DMS153 treated with DMSO at 0.1 percent for 48 hours (cell line): ENCODE results near the gene CDYL2.
"Not testable (repeated sequence)": the region's sequence is repeated elsewhere in the genome, so short reads cannot be mapped to it uniquely, and the experiment has no call there.

Experiments
- DNase-seq: peaks from one replicate; lab custom pipeline; 2025; ENCODE audit not compliant: unreplicated experiment; lab: John Stamatoyannopoulos, UW

CDYL2 gene

GRCh38 chr16:80746231-80746630 lies 58.2 kb downstream of the CDYL2 start:
- no peak for DNase-seq

DNA sequence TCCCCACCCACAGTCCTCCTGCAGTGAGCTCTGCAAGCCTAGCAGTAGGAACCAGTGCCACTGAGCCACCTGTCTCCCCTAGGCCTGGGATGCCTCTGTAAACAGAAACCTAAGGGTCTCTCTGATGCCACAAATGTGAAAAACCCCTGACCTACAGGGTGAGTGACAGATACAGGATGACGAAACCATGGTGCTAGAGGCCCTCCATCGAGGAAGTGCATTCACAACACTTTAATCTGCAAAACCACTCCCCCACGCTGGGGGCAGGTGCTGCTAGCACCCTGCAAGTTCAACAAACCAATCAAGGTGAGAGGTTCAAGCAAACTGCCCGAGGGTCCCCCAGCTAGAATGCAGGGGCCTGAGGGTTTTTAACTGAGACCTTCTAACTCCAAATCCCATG lies 59.5 kb downstream of the CDYL2 start:
- no peak for DNase-seq

GRCh38 chr16:80743772-80744171 lies 60.6 kb downstream of the CDYL2 start:
- DNase-seq, result no peak

GRCh38 chr16:80743273-80743672 lies 61.1 kb downstream of the CDYL2 start:
- DNase-seq, result no peak

DNA sequence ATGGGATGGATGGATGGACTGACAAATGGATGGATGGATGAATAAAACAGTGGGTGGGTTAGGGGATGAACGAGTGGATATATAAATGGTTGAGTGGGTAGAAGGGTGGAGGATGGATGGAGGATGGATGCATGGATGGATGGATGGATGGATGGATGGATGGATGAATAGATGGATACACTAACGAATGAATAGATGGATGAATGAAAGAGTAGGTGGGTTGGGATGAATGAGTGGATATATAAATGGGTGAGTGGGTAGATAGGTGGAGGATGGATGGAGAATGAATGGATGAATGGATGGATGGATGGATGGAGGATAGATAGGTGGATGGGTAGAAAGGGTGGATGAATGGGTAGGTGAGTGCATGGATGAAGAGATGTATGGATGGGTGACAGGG lies 62.1 kb downstream of the CDYL2 start:
- DNase-seq, result no peak

GRCh38 chr16:80741724-80742123 lies 62.7 kb downstream of the CDYL2 start:
- no peak for DNase-seq

DNA sequence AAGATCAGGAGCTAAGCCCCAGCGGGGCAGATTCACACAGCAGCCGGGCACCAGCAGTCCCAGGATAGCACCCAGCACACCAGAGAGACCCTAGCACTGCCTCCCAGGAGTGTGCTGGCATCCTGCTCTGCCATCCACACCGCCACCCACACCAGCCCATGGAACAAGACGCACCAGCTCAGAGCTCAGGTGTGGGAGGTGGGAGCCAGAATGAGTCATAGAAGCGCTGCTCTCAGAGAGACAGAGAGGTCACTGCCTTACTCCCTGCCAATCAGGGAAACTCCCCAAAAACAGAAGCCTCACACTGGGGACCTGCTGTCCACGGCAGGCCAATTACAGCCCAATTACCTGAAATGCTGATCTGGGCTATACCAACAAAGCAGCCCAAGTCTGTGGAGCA lies 64.9 kb downstream of the CDYL2 start:
- DNase-seq, result no peak

DNA sequence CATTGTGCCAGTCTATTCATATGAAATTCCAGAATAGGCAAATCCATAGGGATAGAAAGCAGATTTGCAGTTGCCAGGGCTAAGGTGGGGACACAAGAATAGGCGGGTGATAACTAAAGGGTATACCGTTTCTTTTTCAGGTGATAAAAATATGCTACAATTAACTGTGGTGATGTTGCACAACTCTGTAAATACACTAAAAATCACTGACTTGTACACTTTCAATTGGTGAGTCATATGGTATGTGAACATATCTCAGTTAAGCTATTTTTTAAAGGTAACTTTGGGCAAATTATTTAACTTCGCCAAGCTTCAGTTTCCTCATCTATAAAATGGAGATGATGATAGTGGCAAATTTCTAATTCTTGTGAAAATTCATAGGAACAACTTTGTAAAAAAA lies 65.9 kb downstream of the CDYL2 start:
- no peak for DNase-seq

DNA sequence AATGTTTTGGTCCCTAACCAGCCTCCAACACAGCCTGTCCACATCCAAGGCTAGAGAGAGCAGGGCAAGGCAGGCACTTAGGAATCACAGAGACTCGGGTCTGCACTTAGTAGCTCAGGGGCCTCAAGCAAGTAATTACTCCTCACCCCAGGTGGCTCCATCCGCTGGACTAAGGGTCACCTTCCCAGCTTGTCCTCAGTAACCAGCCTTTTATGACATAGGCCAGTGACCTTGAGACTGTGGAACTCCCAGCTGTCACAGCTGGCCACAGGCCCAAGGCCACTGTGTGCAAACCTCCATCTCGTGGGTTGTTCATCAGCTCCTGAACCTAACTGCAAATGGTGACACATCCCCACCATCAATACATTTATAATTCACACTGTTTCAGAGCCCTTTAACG lies 68.6 kb downstream of the CDYL2 start:
- no peak for DNase-seq

DNA sequence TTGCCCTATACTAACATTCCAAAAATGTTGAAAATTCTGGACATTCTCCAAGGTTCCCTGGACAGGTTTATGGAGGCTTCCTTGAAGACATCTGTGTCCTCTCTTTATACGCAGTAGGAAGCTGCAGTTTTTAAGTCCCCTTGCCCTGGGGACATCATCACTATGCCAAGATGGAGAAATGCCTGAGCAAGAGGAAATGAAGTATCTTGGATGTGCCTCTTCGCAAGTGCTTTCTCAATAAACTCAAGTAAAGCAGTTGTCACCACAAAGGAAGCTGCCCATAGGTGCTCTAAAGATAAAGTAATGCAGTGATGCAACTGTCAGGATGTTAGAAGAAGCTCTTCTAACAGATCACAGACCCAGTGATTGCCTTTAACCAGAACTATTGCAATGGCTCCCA lies 71.0 kb downstream of the CDYL2 start:
- DNase-seq, result no peak

DNA sequence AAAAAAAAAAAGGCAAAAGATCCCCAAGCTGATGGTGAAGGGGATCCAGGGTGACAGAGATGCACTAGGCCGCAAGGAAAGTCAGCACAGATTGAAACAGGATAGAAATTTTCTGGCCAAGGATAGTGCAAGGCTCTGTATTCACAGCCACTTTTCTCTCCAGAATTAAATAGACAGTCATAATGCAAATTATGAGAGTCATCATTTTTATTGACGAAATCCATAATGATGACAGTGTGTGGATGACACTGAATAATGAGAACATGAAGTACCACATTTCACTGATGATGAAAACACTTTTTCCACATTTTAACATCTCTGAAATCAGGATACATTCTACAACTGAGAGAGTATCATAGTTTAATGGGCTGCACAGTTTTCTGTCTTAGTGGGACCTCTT lies 72.5 kb downstream of the CDYL2 start:
- DNase-seq, result no peak

DNA sequence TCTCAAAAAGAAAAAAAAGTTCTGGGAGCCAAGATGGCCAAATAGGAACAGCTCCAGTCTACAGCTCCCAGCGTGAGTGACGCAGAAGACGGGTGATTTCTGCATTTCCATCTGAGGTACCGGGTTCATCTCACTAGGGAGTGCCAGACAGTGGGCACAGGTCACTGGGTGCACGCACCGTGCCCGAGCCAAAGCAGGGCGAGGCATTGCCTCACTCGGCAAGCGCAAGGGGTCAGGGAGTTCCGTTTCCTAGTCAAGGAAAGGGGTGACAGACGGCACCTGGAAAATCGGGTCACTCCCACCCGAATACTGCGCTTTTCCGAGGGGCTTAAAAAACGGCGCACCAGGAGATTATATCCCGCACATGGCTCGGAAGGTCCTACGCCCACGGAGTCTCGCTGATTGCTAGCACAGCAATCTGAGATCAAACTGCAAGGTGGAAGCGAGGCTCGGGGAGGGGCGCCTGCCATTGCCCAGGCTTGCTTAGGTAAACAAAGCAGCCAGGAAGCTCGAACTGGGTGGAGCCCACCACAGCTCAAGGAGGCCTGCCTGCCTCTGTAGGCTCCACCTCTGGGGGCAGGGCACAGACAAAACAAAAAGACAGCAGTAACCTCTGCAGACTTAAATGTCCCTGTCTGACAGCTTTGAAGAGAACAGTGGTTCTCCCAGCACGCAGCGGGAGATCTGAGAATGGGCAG lies 77.2 kb downstream of the CDYL2 start:
- DNase-seq, result not testable (repeated sequence)

GRCh38 chr16:80725566-80726162 lies 78.7 kb downstream of the CDYL2 start:
- DNase-seq, result no peak

GRCh38 chr16:80723981-80724380 lies 80.4 kb downstream of the CDYL2 start:
- no peak for DNase-seq

GRCh38 chr16:80723091-80723490 lies 81.3 kb downstream of the CDYL2 start:
- no peak for DNase-seq

GRCh38 chr16:80720804-80721371 lies 83.5 kb downstream of the CDYL2 start:
- DNase-seq, result no peak

- no peak for DNase-seq
These were observed 84.8 kb downstream of the CDYL2 start for GRCh38 chr16:80719573-80719972.

GRCh38 chr16:80718480-80719220 lies 85.7 kb downstream of the CDYL2 start:
- DNase-seq, result peak; percentile 67

GRCh38 chr16:80717611-80718010 lies 86.8 kb downstream of the CDYL2 start:
- no peak for DNase-seq

DNA sequence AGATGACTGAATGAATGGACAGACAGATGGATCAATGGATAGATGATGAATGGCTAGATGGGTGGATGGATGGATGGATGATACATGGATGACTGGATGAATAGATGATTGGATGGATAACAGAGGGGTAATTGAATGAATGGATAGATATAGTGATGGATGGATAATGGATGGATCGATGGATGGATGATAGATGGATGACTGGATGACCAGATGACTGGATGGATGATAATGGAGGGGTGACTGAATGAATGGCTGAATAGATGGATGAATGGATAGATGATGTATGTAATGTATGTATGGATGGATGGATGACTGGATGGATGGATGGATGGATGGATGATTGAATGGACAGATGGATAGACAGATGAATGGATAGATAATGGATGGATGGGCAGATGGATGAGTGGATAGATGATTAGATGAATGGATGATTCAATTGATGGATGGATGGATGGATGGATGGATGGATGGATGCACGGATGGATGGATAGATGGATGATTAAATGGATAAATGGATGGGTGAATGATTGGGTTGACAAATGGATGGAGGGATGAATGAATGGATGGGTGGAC lies 87.7 kb downstream of the CDYL2 start:
- DNase-seq, result no peak

GRCh38 chr16:80711406-80711805 lies 93.0 kb downstream of the CDYL2 start:
- no peak for DNase-seq

- no peak for DNase-seq
These were observed 93.5 kb downstream of the CDYL2 start for GRCh38 chr16:80710918-80711317.
